GM18498 (cell line): ENCODE data around the gene TRIM46.
"Not testable (repeated sequence)": the region's sequence is repeated elsewhere in the genome, so short reads cannot be mapped to it uniquely, and the experiment has no call there.

ENCODE experiments used
- ATAC-seq: cut with Tn5 transposase; IDR thresholded peaks from one replicate; pipeline ENCODE4 v1.9.1; 2021; ENCODE audit warnings: mild to moderate bottlenecking, moderate library complexity; ENCODE audit not compliant: unreplicated experiment

Gene TRIM46

DNA sequence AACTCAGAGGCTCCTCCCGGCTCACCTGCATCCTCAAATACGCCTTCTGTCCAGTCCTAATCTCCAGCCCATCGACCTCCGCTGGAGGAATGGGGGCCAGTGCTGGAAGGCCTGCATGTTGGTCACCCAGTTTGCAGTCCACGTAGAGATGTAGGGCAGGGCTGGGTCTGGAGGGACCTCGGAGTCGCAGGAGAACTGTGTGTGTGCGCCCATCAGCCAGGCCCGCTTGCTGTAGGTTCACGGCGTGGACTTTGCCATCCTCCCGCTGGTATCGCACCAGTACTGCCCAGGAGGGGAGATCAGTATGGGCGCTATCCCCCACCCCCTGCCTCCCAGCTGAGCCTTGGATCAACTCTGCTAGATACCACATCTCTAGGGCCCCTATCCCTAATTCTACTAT lies 31.4 kb downstream of the TRIM46 start:
- ATAC-seq: no peak

DNA sequence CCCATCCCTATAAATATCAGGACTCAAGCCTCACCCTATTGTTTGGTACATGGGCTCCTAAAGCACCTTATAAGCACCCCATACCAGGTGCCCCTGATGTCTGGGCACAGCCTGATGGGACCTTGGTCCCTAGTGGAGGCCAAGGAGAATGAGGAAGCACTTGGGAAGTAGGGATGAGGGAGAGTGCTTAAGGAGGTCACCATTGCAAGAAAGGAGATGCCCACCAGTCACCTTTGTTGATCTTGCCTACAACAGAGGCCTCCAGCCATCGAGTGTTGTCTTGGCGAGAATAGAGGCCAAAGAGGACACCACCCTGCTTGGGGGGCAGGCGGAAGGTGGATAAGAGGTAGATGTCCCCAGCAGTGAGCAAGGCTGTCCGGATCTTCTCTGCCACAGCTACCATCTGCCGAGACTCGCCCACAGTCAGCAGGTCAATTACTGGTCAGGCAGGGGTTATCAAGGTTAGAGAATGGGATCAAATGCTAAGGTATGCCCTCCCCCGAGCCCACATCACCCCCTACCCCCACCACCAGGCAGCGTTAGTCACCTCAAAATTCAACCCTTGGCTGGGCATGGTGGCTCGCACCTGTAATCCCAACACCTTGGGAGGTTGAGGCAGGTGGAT lies 32.4 kb downstream of the TRIM46 start:
- ATAC-seq: no peak

DNA sequence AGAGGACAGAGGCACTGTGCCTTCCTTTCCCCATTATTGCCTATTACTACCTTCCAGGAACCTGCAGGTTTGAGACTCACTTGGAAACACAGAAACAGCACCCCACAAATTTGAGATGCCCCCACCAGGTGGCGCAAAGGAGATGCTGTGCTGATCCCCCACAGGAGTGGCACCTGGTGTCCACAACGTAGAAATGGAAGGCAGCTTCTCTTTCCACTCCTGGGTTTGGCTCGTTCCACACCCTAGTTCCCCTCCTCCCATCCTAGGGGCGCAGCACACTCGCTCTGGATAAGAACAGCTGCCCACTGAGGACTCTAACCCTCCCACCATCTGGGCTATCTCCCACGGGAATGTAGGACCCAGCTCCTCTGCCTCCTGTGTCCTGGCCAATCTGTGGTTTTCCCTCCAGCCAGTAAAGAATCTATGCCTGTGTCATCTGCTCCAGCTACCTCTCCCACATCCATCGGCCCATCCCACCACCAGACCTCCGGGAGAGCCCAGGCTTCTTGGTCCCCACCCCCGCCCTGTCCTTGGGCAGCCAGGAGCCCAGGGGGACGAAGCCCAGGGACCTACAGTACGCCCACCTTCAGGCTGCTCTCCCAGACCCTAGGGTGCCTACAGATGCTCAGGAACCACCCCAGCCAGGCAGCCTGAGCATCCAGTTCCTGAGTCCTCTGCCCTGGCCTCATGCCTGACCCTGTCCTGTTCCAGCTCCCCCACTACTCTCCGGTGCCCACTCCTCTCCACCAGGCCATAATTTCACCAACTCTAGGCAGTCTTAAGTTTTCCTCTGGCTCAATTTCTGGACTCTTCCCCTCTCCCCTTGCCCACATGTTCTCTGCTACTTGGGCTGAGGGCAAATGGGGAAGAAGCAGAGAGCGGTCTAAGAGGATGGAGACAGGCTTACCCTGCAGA lies 33.5 kb downstream of the TRIM46 start:
- ATAC-seq: no peak

DNA sequence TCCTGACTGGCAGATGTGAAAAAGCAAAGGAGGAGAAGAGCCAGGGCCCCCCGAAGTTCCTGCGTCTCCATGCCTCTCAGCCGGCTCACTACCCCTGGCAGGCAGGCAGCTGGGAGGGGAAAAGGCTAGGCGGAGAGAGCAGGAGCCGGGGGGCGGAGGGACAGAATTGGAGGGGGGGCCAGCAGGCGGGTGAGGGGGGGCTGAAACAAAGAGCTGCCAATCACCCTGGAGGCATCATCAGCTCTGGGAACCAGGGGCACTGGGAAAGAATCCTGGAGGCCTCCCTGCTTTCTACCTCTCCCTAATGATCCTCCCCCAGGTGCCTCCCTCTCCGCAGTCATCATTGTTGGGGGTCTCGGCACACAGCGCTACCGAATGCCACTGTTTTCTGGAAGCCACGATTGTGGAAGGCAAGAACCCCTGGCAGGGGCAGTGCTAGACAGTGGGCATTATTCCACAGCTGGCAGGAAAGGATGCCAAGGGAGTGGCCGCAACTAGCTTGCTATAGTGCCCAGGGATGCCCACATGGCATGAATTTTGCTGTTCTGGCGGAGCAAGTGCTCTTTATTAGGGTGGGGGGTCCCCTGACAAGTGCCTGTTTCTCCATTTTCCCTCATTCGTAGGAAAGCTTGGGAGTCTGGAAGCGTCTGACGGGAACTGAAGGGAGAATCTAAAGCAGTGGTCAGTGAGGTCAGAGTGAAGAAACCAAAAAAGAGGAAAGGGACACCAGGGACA lies 34.3 kb downstream of the TRIM46 start, which contains the start of gene THBS3:
Gene THBS3, minus strand, starts transcription at position 92 of the 735 bp plus-strand sequence. Its CDS starts 21 bp downstream, at position 71.
- no peak for ATAC-seq

DNA sequence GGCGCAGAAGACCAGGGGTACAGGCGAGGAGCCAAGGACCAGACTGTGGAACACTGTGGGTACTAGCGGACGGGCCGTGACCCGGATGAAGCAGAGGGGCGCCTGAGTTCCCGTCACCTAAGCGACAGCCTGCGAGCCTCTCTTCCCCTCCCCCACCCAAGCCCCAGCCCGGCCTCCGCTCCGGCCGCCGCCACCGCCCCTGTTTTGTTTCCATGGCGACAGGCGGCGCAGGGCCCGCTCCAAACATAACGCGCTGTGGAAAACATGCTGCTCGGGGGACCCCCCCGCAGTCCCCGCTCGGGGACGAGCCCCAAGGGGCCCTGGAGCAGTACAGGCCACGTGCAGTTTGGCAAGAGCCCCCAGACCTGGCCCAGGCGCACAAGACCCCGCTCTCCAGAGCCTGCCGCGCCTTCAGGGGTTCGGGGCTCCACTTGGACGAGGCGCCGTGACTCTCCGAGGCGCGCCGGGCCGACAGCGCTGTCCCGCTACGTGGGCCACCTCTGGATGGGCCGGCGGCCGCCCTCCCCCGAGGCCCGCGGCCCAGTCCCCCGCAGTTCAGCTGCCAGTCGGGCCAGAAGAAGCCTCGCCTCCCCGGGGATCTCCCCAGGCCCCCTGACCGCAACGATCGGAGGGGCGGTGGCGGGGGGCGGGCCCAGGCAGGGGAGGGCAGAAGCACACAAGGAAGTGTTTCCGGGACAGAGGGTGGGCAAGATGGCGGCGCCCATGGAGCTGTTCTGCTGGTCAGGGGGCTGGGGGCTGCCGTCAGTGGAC lies 35.1 kb downstream of the TRIM46 start, which contains the start of gene MTX1:
Gene MTX1, plus strand, starts transcription at position 155 of the 771 bp plus-strand sequence. Its CDS starts 110 bp downstream, at position 265.
- peak; percentile 79 for ATAC-seq

DNA sequence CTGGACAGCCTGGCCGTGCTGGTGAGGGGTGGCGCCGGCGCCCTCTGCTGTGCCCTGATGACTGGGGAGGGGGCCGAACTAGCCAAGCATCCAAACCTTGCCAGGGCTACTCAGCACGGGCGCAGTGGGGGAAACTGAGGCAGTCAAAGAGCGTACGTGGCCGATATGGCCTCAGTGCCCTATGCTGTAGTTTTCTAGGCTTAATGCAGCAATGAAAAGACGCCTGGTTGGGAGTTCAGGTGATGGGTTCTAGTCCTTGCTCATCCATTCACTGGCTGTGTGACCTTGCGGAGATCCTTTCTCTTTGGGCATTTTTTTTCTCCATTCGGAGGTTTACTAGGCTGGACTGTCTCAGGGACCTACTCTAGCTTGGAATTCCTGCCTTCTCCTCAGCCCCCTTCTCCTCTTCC lies 35.7 kb downstream of the TRIM46 start:
- no peak for ATAC-seq

DNA sequence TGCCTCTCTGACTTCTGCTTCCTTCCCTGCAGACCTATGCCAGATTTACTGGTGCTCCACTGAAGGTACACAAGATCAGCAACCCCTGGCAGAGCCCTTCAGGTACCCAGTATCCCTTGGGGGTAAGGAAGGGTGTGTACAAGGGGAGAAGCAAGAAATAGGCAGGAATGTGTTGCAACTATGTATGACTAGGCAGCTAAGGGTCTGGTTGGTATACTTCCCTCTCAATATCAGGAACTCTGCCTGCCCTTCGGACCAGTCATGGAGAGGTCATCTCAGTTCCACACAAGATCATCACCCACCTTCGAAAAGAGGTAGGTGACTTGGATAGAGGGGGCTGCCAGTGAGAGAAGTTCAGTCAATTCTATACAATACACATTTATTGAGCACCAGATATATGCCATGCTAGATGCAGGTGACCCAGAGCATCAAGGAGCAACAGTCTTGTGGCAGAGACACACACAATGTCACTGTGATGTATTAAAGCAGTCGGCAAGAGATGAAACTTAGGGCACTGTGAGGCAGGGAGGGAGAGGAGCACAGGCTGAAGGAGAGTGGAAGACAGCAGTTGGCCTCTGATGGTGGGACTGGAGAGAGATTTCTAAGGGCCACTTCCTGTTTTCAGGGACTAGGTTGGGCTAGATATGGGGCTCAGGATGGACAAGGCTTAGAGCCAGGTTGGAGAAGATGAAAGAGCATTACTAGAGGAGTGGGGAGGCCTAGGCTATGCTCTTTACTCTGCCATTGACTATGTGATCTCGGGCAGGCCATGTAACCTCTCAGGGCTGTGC lies 36.9 kb downstream of the TRIM46 start:
- no peak for ATAC-seq

DNA sequence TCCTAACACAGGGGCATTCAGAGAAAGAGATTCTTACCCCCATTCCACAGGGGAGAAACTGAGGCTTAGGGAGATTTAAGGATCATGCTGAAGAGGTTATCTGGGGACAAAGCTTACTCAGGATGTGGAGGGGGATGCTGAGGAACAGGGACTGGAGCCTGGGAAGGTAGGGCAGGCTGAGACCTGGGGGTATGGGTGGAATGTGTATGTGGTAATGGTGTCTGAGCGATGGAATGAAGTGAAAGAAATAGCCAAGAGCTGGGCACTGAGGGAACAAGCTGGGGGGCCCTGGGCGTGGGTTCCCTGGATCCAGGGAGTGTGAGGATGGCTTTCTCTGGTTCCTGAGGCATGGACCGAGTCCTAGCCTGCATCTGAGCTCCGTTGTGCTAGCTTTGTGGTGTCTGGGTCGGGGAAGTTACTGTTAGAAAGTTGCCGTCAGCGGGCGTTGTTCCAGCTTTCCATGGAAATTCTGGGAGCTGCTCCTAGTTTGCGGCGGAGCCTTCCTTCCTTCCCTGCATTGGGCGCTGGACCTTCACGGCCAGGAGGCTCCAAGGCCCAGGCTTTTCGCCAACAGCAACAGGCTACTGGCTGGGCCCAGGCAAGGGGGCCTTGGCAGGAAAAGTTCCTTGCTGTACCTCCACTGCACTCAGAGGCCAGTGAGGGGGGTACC lies 37.9 kb downstream of the TRIM46 start:
- not testable (repeated sequence) for ATAC-seq

DNA sequence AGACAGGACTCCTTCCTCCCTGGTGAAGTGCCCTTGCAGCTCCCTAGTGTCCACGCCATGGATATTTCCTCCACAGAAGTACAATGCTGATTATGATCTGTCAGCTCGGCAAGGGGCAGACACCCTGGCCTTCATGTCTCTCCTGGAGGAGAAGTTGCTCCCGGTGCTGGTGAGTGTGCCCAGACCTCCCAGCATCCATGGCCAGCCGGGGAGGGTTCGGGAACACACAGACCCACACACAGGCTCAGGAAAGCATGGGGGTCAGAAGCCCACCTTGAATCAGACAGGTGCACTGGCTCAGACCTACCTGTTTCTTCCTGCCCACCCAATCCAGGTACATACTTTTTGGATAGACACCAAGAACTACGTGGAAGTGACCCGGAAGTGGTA lies 38.4 kb downstream of the TRIM46 start:
- not testable (repeated sequence) for ATAC-seq

DNA sequence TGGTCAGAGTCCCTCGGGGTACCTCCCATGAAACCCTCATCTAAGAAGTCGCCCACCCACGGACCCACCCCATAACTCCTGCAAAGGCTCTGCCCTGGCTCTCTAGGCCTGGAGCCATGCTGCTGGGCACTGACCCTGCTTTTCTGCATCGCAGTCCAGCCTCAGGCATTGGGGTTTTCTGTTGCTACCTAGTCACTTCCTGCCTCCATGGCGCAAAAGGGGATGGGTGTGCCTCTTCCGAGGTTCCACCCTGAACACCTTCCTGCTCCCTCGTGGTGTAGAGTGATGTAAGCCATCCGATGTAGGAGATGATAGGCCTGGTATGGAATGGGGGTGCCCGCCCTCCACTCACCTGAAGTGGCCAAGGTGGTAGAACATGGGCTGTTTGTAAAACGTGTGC lies 41.1 kb downstream of the TRIM46 start:
- not testable (repeated sequence) for ATAC-seq

DNA sequence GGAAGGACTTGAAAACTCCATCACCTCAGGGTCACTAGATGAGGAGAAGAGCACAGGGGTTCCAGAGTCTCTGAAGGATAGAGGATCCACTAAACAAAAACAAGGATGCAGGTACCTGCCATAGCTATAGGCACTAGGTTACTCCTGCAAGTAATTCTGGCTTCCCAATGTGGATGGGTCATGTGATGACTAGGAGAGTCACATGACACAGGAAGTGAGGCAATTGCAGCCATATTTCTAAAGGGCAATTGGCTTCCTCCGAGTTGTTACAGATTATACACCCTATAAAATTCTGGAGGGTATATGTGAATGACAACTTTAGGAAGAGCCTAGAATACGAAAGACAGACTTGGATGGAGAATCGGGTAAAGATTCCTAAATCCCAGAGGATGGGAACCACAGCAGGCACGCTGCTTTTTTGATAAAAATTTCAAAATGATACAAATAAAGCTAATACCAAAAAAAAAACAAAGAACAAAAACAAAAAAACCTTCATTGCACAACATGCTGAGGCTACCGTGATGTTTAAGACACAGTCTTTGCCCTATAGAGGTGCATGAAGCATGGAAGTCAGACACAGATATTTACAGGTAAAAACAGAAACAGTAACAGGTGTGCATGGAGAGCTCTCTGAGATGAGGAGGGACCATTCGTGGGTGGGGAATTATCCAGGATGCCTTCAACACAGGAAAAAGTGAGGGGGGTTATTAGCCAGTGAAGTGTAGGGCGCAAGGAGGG lies 45.4 kb downstream of the TRIM46 start:
- no peak for ATAC-seq

DNA sequence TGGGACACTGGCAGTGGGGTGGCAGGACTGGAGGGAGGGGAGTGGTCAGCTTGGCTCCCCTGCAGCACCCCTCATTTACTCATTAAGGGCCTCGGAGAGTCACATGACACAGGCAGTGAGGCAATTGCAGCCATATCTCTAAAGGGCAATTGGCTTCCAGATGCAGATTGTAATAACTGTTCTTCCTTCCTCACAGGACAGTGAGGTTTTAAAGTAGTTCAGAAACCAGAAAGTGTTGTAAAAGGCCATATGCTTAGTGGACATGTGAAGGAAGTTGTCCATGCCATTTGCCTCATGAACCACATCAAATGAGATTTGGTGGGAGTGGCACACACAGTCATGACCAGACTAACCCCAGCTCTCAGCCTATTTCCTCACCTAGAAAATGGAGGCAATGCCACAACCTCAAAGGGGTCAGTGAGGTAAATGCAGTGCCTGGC lies 46.0 kb downstream of the TRIM46 start:
- ATAC-seq: no peak

DNA sequence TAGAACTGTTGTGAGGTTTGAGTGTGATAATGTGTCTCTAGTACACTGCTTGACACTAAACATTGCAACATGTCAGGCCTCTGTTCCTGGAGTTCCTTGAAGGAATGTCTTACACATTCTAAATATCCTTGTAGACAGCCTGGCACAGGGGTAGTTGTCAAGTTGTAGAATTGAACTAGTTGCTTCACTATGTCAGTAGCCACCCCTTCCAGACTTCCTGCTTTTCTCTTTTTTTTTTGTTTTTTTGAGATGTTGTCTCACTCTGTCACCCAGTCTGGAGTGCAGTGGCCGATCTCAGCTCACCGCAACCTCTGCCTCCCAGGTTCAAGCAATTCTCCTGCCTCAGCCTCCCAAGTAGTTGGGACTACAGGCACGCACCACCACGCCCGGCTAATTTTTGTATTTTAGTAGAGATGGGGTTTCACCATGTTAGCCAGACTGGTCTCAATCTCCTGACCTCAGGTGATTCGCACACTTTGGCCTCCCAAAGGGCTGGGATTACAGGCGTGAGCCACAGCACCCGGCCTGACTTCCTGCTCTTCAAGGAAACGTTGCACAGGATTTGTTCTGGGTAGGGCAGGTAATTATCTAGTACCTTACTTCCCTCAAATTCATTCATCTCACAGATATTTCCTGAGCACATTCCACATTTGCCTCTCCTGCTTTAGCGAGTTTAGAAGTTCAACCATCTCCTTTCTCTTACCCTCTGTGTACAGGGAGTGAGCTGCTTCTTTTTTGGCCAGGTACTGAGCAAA lies 46.7 kb downstream of the TRIM46 start:
- not testable (repeated sequence) for ATAC-seq

DNA sequence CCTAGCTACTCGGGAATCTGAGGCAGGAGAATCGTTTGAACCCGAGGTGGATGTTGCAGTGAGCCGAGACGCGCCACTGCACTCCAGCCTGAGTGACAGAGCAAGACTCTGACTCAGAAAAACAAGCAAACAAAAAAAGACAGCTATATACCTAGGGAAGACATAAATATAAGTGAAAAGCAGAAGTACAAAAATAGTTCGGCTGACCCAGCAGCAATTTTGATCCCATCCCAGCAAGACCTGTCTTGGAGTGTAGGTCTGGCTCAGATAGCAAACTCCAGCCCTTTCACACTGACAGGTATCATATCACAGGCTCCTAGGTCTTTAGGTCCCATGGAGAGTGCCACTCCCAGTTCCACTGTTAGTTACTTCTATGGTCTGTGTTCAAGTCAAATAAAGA lies 49.4 kb downstream of the TRIM46 start:
- no peak for ATAC-seq

DNA sequence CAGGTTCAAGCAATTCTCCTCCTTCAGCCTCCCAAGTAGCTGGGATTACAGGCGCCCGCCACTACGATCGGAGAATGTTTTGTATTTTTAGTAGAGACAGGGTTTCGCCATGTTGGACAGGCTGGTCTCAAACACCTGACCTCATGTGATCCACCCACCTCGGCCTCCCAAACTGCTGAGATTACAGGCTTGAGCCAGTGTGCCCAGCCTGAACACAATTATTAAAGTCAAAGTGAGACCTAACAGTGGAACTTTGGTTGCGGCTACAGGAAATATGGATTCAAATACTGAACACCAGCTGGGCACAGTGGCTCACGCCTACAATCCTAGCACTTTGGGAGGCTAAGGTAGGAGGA lies 51.7 kb downstream of the TRIM46 start:
- ATAC-seq: not testable (repeated sequence)

DNA sequence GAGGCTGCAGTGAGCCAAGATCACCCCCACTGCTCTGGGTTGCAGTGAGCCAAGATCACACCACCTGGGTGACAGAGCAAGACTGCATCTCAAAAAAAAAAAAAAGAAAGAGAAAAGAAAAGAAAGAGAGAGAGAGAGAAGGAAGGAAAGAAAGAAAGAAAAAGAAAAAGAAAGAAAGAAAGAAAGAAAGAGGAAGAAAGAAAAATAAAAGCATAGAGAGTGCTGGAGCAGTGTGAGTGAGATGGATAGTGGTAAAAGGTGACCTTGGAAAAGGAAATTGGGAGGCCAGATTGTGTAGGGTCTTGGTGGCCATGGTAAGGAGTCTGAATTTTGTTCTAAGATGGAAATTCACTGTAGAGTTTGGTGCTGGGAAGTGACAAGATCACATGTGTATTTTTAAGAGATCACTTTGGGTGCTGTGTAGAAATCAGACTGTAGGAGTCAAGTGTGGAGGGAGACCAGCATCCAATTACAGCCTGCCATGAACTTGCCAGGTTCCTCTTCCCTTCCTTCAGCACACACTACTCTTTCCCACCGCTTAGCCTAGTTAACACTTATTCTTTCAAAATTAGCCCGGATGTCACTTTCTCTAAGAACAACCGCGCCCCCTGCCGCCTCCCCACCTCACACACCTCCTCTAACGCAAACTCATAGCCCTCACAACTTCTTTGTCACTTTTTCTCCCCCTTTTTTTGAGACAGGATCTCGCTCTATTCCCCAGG lies 52.7 kb downstream of the TRIM46 start:
- ATAC-seq: no peak

DNA sequence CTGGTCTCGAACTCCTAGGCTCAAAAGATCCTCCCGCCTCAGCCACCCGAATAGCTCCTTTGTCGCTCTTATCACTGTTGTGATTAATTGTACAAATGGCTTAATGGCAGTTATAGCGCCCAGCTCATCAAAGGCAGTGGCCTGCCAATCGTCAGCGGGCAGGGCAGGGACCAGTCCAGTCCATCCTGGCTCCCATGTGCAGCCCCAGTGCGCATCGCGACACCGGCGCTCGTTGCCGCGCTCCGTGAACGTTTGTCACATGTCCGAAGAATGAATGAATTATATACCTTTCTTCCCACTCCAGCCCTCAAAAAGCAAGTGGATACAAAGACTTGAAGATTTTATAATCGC lies 53.2 kb downstream of the TRIM46 start:
- no peak for ATAC-seq
